HEK293 (cell line): ENCODE measurements around the gene ENOX2.

Experiments used
- SETDB1 ChIP-seq: IDR thresholded peaks from one replicate; pipeline ENCODE4 v1.6.1; 2017; ENCODE audit warnings: mild to moderate bottlenecking, low read length, moderate library complexity, mixed read lengths; ENCODE audit not compliant: insufficient read length
- SP2 ChIP-seq: fragments of 450-650 bp; formaldehyde crosslinking; IDR thresholded peaks from 2 replicates; pipeline ENCODE4 v1.5.1; 2016; ENCODE audit warnings: missing biosample characterization, missing genetic modification characterization
- YY1 ChIP-seq: fragments of 450-650 bp; formaldehyde crosslinking; IDR thresholded peaks from 2 replicates; pipeline ENCODE4 v1.5.1; 2018; ENCODE audit warnings: missing biosample characterization, missing genetic modification characterization
- ZFP37 ChIP-seq: fragments of 450-650 bp; formaldehyde crosslinking; IDR thresholded peaks from 2 replicates; pipeline ENCODE4 v1.5.1; 2016; ENCODE audit warnings: missing biosample characterization, missing genetic modification characterization
- ZNF133 ChIP-seq: fragments of 450-650 bp; formaldehyde crosslinking; IDR thresholded peaks from 2 replicates; pipeline ENCODE4 v1.5.1; 2016; ENCODE audit warnings: missing biosample characterization, missing genetic modification characterization
- ZNF174 ChIP-seq: fragments of 450-650 bp; formaldehyde crosslinking; IDR thresholded peaks from 2 replicates; pipeline ENCODE4 v1.5.0; 2017; ENCODE audit warnings: missing biosample characterization, mild to moderate bottlenecking, missing genetic modification characterization
- ZNF423 ChIP-seq: fragments of 450-650 bp; formaldehyde crosslinking; IDR thresholded peaks from 2 replicates; pipeline ENCODE4 v1.5.1; 2016; ENCODE audit warnings: missing biosample characterization, missing genetic modification characterization
- ZNF521 ChIP-seq: fragments of 450-650 bp; formaldehyde crosslinking; IDR thresholded peaks from 2 replicates; pipeline ENCODE4 v1.5.1; 2017; ENCODE audit warnings: missing biosample characterization, mild to moderate bottlenecking, missing genetic modification characterization
- ZNF580 ChIP-seq: fragments of 450-650 bp; formaldehyde crosslinking; IDR thresholded peaks from 2 replicates; pipeline ENCODE4 v1.5.1; 2016; ENCODE audit warnings: missing biosample characterization, missing genetic modification characterization
- ZNF670 ChIP-seq: fragments of 450-650 bp; formaldehyde crosslinking; IDR thresholded peaks from 2 replicates; pipeline ENCODE4 v1.5.1; 2016; ENCODE audit warnings: missing biosample characterization, missing genetic modification characterization, low read depth
- ZNF777 ChIP-seq: fragments of 450-650 bp; formaldehyde crosslinking; IDR thresholded peaks from 2 replicates; pipeline ENCODE4 v1.5.1; 2017; ENCODE audit warnings: missing biosample characterization, missing genetic modification characterization, borderline replicate concordance
- TF ChIP-seq, protein P1 (sequence below): fragments of 450-650 bp; formaldehyde crosslinking; IDR thresholded peaks from 2 replicates; pipeline ENCODE4 v1.5.1; 2016; ENCODE audit warnings: missing biosample characterization, missing genetic modification characterization
- TF ChIP-seq, protein P2 (sequence below): sonication (generic); formaldehyde crosslinking; IDR thresholded peaks from 2 replicates; pipeline ENCODE4 v1.8.1; 2022; ENCODE audit warnings: mild to moderate bottlenecking, moderate library complexity, missing genetic modification reagents

DNA sequence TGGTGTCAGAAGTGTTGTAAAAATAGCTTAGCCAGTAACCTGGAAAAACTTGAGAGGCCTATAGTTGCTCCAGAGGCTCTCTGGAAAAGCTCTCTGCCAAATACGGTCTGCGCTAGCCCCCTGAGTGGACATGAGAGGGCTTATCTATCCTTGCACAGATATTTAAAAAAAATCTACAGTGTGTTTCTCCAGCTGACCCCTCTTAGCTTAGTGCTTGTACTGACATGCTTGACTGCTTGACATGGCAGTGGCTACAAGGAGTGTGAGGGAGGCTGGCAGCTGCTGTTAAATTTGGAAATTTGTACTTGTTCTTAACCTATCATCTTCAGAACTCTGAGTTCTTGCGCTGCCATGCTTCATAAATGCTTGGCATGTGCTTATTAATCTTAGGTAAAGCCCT lies 272.0 kb downstream of the ENOX2 start:
- no peak for TF ChIP-seq YY1 (tag by site-specific recombination)
- no peak for TF ChIP-seq ZNF580 (tag by site-specific recombination)
- TF ChIP-seq SETDB1, result no peak
- TF ChIP-seq, protein P1, sequence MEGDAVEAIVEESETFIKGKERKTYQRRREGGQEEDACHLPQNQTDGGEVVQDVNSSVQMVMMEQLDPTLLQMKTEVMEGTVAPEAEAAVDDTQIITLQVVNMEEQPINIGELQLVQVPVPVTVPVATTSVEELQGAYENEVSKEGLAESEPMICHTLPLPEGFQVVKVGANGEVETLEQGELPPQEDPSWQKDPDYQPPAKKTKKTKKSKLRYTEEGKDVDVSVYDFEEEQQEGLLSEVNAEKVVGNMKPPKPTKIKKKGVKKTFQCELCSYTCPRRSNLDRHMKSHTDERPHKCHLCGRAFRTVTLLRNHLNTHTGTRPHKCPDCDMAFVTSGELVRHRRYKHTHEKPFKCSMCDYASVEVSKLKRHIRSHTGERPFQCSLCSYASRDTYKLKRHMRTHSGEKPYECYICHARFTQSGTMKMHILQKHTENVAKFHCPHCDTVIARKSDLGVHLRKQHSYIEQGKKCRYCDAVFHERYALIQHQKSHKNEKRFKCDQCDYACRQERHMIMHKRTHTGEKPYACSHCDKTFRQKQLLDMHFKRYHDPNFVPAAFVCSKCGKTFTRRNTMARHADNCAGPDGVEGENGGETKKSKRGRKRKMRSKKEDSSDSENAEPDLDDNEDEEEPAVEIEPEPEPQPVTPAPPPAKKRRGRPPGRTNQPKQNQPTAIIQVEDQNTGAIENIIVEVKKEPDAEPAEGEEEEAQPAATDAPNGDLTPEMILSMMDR (tag by site-specific recombination), result no peak
- no peak for TF ChIP-seq ZNF423 (tag by site-specific recombination)
- no peak for TF ChIP-seq ZFP37
- TF ChIP-seq ZNF521 (tag by site-specific recombination), result no peak
- TF ChIP-seq, protein P2, sequence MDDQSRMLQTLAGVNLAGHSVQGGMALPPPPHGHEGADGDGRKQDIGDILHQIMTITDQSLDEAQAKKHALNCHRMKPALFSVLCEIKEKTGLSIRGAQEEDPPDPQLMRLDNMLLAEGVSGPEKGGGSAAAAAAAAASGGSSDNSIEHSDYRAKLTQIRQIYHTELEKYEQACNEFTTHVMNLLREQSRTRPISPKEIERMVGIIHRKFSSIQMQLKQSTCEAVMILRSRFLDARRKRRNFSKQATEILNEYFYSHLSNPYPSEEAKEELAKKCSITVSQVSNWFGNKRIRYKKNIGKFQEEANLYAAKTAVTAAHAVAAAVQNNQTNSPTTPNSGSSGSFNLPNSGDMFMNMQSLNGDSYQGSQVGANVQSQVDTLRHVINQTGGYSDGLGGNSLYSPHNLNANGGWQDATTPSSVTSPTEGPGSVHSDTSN (CRISPR knock-in tag), result no peak
- no peak for TF ChIP-seq SP2 (tag by site-specific recombination)
- no peak for TF ChIP-seq ZNF777
- TF ChIP-seq ZNF670 (tag by site-specific recombination), result no peak
- TF ChIP-seq ZNF133 (tag by site-specific recombination), result no peak
- no peak for TF ChIP-seq ZNF174 (tag by site-specific recombination)
